GM23248 (cell line): ENCODE results near the gene SPATA3. TPM values are rescaled to one million over a fixed set of nuclear protein-coding genes. Genes with fewer than 3 reads are reported as not detected.
A peak's percentile ranks its signal among the peaks of the same experiment; 100 is the strongest.

Experiments used
- DNase-seq: peaks from one replicate; pipeline ENCODE4 v3.0.0-alpha.2; 2015
- H2AFZ ChIP-seq: fragments of 200-600 bp; sonication (generic); 2 replicates; pipeline ENCODE4 v1.6.1; 2016; ENCODE audit warnings: antibody characterized with exemption
- H3F3A ChIP-seq: fragments of 200-600 bp; sonication (generic); 2 replicates; pipeline ENCODE4 v1.6.1; 2016; ENCODE audit warnings: mild to moderate bottlenecking, antibody characterized with exemption, mixed run types; ENCODE audit not compliant: insufficient read depth
- H3K27ac ChIP-seq: fragments of 200-600 bp; sonication (generic); 2 replicates; pipeline ENCODE4 v1.5.1; 2016; ENCODE audit warnings: mild to moderate bottlenecking
- H3K27me3 ChIP-seq: fragments of 200-600 bp; sonication (generic); replicated peaks from 2 replicates; pipeline ENCODE4 v1.6.1; 2016; ENCODE audit warnings: mild to moderate bottlenecking; ENCODE audit not compliant: insufficient read depth
- H3K36me3 ChIP-seq: fragments of 200-600 bp; sonication (generic); 2 replicates; pipeline ENCODE4 v1.6.1; 2016; ENCODE audit warnings: low read depth, mild to moderate bottlenecking
- H3K4me1 ChIP-seq: fragments of 200-600 bp; sonication (generic); 2 replicates; pipeline ENCODE4 v1.6.1; 2016; ENCODE audit warnings: mild to moderate bottlenecking; ENCODE audit not compliant: insufficient read depth
- H3K4me2 ChIP-seq: fragments of 200-600 bp; sonication (generic); one replicate; pipeline ENCODE4 v1.6.1; 2016; ENCODE audit warnings: mild to moderate bottlenecking; ENCODE audit not compliant: unreplicated experiment
- H3K4me3 ChIP-seq: fragments of 200-600 bp; sonication (generic); 2 replicates; pipeline ENCODE4 v1.5.1; 2016; ENCODE audit warnings: mild to moderate bottlenecking
- H3K79me2 ChIP-seq: fragments of 200-600 bp; sonication (generic); 2 replicates; pipeline ENCODE4 v1.6.1; 2016; ENCODE audit warnings: mild to moderate bottlenecking; ENCODE audit not compliant: insufficient read depth
- H3K9ac ChIP-seq: fragments of 200-600 bp; sonication (generic); 2 replicates; pipeline ENCODE4 v1.6.1; 2016; ENCODE audit warnings: mild to moderate bottlenecking
- H3K9me2 ChIP-seq: fragments of 200-600 bp; sonication (generic); 2 replicates; pipeline ENCODE4 v1.6.1; 2016; ENCODE audit warnings: mixed run types, mild to moderate bottlenecking, moderate library complexity; ENCODE audit not compliant: insufficient read depth
- H3K9me3 ChIP-seq: fragments of 200-600 bp; sonication (generic); one replicate; pipeline ENCODE4 v1.6.1; 2017; ENCODE audit warnings: low read depth
- H4K20me1 ChIP-seq: fragments of 200-600 bp; sonication (generic); 2 replicates; pipeline ENCODE4 v1.6.0; 2016; ENCODE audit not compliant: insufficient read depth
- EZH2 ChIP-seq: fragments of 200-600 bp; sonication (generic); IDR thresholded peaks from 2 replicates; pipeline ENCODE4 v1.6.1; 2018; ENCODE audit warnings: antibody characterized with exemption, mild to moderate bottlenecking; ENCODE audit not compliant: insufficient read depth, poor library complexity, severe bottlenecking
- EZH2phosphoT487 ChIP-seq: fragments of 200-600 bp; sonication (generic); IDR thresholded peaks from 2 replicates; pipeline ENCODE4 v1.6.1; 2018; ENCODE audit warnings: antibody characterized with exemption, moderate library complexity, mild to moderate bottlenecking, low read depth; ENCODE audit not compliant: insufficient read depth
- WGBS, 2 experiments: methylation state at CpG; one replicate each; pipeline ENCODE4 v1.1.6; 2015 to 2017; ENCODE audit warnings: low lambda C conversion rate in 2 of 2, low coverage in 1 of 2; ENCODE audit errors: missing lambda C conversion rate in 2 of 2; 5-methylcytosine and 5-hydroxymethylcytosine counted together
- in situ Hi-C: fragments of 300-500 bp; cut with MboI; formaldehyde crosslinking; loops from 2 replicates; pipeline ENCODE4 v1.15.0; 2020
- polyA plus RNA-seq: library from polyadenylated mRNA; unstranded; fragments of >200 nt; fragmentation: Nextera tagmentation; extraction: Ambion mirVana; gene quantifications from 2 replicates; pipeline ENCODE4 v1.2.1, GENCODE V29; 2016
- total RNA-seq: library from RNA; depleted of rRNA; stranded (reverse); fragments of >200 nt; shearing (Covaris generic); gene quantifications from 2 replicates; pipeline ENCODE4 v1.2.3, GENCODE V29; 2014

SPATA3 gene
- total and polyA plus RNA-seq, 2 experiments from 2014 or later = not detected

- H3K36me3 ChIP-seq = no peaks in the 10 kb centered on the region
- no peak overlapping the region for H3K27ac ChIP-seq
- H3K4me3 ChIP-seq = peak overlapping the region; percentile 61
- no peaks in the 10 kb centered on the region for H3K79me2 ChIP-seq
- no peaks in the 10 kb centered on the region for H3K9me3 ChIP-seq
- peak overlapping the region; percentile 71 for H3K4me2 ChIP-seq
- H3K4me1 ChIP-seq = no peaks in the 10 kb centered on the region
- no peaks in the 10 kb centered on the region for H3K9me2 ChIP-seq
- H3F3A ChIP-seq = no peaks in the 10 kb centered on the region
- no peaks in the 10 kb centered on the region for H4K20me1 ChIP-seq
- in situ Hi-C loops = no loop called here
- DNase-seq = no peak
- H3K27me3 ChIP-seq = peaks cover 31% of the 10 kb centered on the region
- H3K9ac ChIP-seq = peak overlapping the region; percentile 30; the same call in 1 of the 2 replicates
- peak overlapping the region; percentile 54 for H2AFZ ChIP-seq
- TF ChIP-seq EZH2 (no peak), EZH2phosphoT487 (no peak)
Observed at GRCh38 chr2:230957756-230958391, 38.0 kb upstream of the SPATA3 start.

- Histone ChIP-seq H3K4me1 (no peaks in the 10 kb centered on the region), H3K9ac (no peak overlapping the region), H3K4me2 (no peak overlapping the region), H3K27me3 (peaks cover 33% of the 10 kb centered on the region), H3K9me3 (no peaks in the 10 kb centered on the region), H3K27ac (no peak overlapping the region), H3K4me3 (no peak overlapping the region), H3K36me3 (no peaks in the 10 kb centered on the region), H3F3A (no peaks in the 10 kb centered on the region), H4K20me1 (no peaks in the 10 kb centered on the region), H2AFZ (no peak overlapping the region), H3K79me2 (no peaks in the 10 kb centered on the region), H3K9me2 (no peaks in the 10 kb centered on the region)
- no peak for DNase-seq
- in situ Hi-C loops = no loop called here
- TF ChIP-seq EZH2phosphoT487 (no peak), EZH2 (no peak)
- WGBS, 2 experiments = 73 to 77% methylated on average over 8 of the region's 8 CpGs
Observed at GRCh38 chr2:230958820-230959756, 36.8 kb upstream of the SPATA3 start.

- in situ Hi-C loops = no loop called here
- Histone ChIP-seq H3F3A (no peaks in the 10 kb centered on the region), H3K4me1 (no peaks in the 10 kb centered on the region), H3K4me2 (no peak overlapping the region), H3K9ac (no peak overlapping the region), H4K20me1 (no peaks in the 10 kb centered on the region), H3K9me2 (no peaks in the 10 kb centered on the region), H2AFZ (no peak overlapping the region), H3K4me3 (no peak overlapping the region), H3K36me3 (no peaks in the 10 kb centered on the region), H3K27me3 (peaks cover 33% of the 10 kb centered on the region), H3K27ac (no peak overlapping the region), H3K9me3 (no peaks in the 10 kb centered on the region), H3K79me2 (no peaks in the 10 kb centered on the region)
- 25 to 41% methylated on average over 1 of the region's 1 CpG for WGBS, 2 experiments
- no peak for TF ChIP-seq EZH2
- no peak for TF ChIP-seq EZH2phosphoT487
- no peak for DNase-seq
Observed at GRCh38 chr2:230960026-230960425, 35.9 kb upstream of the SPATA3 start.

DNA sequence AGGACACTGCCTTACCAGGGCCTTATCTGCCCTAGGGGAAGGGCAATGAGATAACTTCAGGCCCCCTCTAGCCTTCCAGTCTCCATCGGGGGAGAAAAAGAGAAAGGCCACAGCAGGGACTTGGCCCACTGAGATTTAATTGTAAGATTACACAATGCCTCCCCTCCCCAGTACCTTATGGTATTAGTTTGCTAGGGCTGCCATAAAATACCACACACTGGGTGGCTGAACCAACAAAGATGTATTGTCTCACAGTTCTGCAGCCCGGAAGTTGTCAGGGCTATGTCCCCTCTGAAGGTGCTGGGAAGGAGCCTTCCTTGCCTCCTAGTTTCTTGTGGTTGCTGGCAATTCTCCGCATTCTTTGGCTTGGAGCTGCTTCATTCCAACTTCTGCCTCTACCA lies 34.8 kb upstream of the SPATA3 start:
- DNase-seq = no peak
- Histone ChIP-seq H3K9me2 (no peaks in the 10 kb centered on the region), H3K36me3 (no peaks in the 10 kb centered on the region), H3K4me2 (no peak overlapping the region), H3K9me3 (no peaks in the 10 kb centered on the region), H3K9ac (no peak overlapping the region), H3K4me3 (no peak overlapping the region), H3K79me2 (no peaks in the 10 kb centered on the region), H3K27ac (no peak overlapping the region), H3F3A (no peaks in the 10 kb centered on the region), H2AFZ (no peak overlapping the region), H3K4me1 (no peaks in the 10 kb centered on the region), H3K27me3 (peaks cover 32% of the 10 kb centered on the region), H4K20me1 (no peaks in the 10 kb centered on the region)
- in situ Hi-C loops = no loop called here
- TF ChIP-seq EZH2 (no peak), EZH2phosphoT487 (no peak)
- WGBS, 2 experiments = 79 to 84% methylated on average over 3 of the region's 3 CpGs
